GM23338 (cell line): ENCODE data around the gene CCT6A. TPM values are rescaled to one million over a fixed set of nuclear protein-coding genes. Genes with fewer than 3 reads are reported as not detected.
"Not testable (repeated sequence)": the region's sequence is repeated elsewhere in the genome, so short reads cannot be mapped to it uniquely, and the experiment has no call there.

Source experiments
- ATAC-seq: fragments of 200-7000 bp; cut with Tn5 transposase; 3 replicates; pipeline ENCODE4 v1.9.1; 2020
- DNase-seq: peaks from one replicate; pipeline ENCODE4 v3.0.0-alpha.2; 2015; ENCODE audit warnings: low spot score
- H2AFZ ChIP-seq: fragments of 200-600 bp; sonication (generic); 2 replicates; pipeline ENCODE4 v1.8.0; 2016; ENCODE audit warnings: antibody characterized with exemption, mild to moderate bottlenecking, moderate library complexity
- H3F3A ChIP-seq: fragments of 200-600 bp; sonication (generic); replicated peaks from 2 replicates; pipeline ENCODE4 v1.8.0; 2017; ENCODE audit warnings: antibody characterized with exemption, mixed run types, low read depth
- H3K27ac ChIP-seq: fragments of 200-600 bp; sonication (generic); 2 replicates; pipeline ENCODE4 v1.6.1; 2016; ENCODE audit warnings: low read depth
- H3K27me3 ChIP-seq: fragments of 200-600 bp; sonication (generic); 2 replicates; pipeline ENCODE4 v1.8.0; 2016; ENCODE audit warnings: mild to moderate bottlenecking, mixed run types, moderate library complexity; ENCODE audit not compliant: insufficient read depth
- H3K36me3 ChIP-seq: fragments of 200-600 bp; sonication (generic); 2 replicates; pipeline ENCODE4 v1.8.0; 2016; ENCODE audit warnings: mild to moderate bottlenecking; ENCODE audit not compliant: insufficient read depth
- H3K4me1 ChIP-seq: fragments of 200-600 bp; sonication (generic); 2 replicates; pipeline ENCODE4 v1.8.0; 2016; ENCODE audit warnings: mild to moderate bottlenecking, moderate library complexity; ENCODE audit not compliant: insufficient read depth
- H3K4me2 ChIP-seq: fragments of 200-600 bp; sonication (generic); 2 replicates; pipeline ENCODE4 v1.7.1; 2017; ENCODE audit warnings: mixed run types
- H3K4me3 ChIP-seq: fragments of 200-600 bp; sonication (generic); 2 replicates; pipeline ENCODE4 v1.6.1; 2016; ENCODE audit warnings: mixed run types
- H3K79me2 ChIP-seq: fragments of 200-600 bp; sonication (generic); replicated peaks from 2 replicates; pipeline ENCODE4 v1.8.0; 2017; ENCODE audit warnings: mild to moderate bottlenecking; ENCODE audit not compliant: insufficient read depth
- H3K9me2 ChIP-seq: fragments of 200-600 bp; sonication (generic); 2 replicates; pipeline ENCODE4 v1.8.0; 2017; ENCODE audit not compliant: insufficient read depth
- H4K20me1 ChIP-seq: fragments of 200-600 bp; sonication (generic); replicated peaks from 2 replicates; pipeline ENCODE4 v1.8.0; 2017; ENCODE audit warnings: mild to moderate bottlenecking; ENCODE audit not compliant: insufficient read depth
- H3K27ac Mint-ChIP-seq: 2 replicates; pipeline ENCODE4 v1.8.0; 2020; ENCODE audit warnings: inconsistent platforms, mild to moderate bottlenecking, moderate library complexity, mixed read lengths
- H3K27me3 Mint-ChIP-seq: 3 replicates; pipeline ENCODE4 v1.8.0; 2022; ENCODE audit warnings: low read depth, mild to moderate bottlenecking, moderate library complexity, mixed read lengths, inconsistent platforms; ENCODE audit not compliant: insufficient read depth, poor library complexity
- H3K36me3 Mint-ChIP-seq: 3 replicates; pipeline ENCODE4 v1.8.0; 2021; ENCODE audit warnings: low read depth, mild to moderate bottlenecking, inconsistent platforms, moderate library complexity, mixed read lengths
- H3K4me1 Mint-ChIP-seq: 3 replicates; pipeline ENCODE4 v1.8.0; 2020; ENCODE audit warnings: mild to moderate bottlenecking, inconsistent platforms, mixed read lengths
- H3K4me3 Mint-ChIP-seq: 3 replicates; pipeline ENCODE4 v1.8.0; 2021; ENCODE audit warnings: moderate library complexity, mild to moderate bottlenecking, inconsistent platforms, mixed read lengths
- H3K9me3 Mint-ChIP-seq: 3 replicates; pipeline ENCODE4 v1.8.0; 2020; ENCODE audit warnings: moderate library complexity, mild to moderate bottlenecking, inconsistent platforms, mixed read lengths
- CREB1 ChIP-seq: fragments of 250-450 bp; sonication (Bioruptor Pico); IDR thresholded peaks from 2 replicates; pipeline ENCODE4 v1.5.0; 2020; ENCODE audit warnings: low read depth, mild to moderate bottlenecking, moderate library complexity
- CTCF ChIP-seq, 2 experiments: fragments of 200-600 bp in 1 of 2; sonication (generic) in 1 of 2; conservative IDR thresholded peaks; 2 replicates each; pipeline versions ENCODE4 v1.5.1 to v1.6.1; 2016 to 2017; ENCODE audit warnings: antibody characterized with exemption in 2 of 2, low read depth in 2 of 2, mild to moderate bottlenecking in 2 of 2, moderate library complexity in 1 of 2
- EZH2 ChIP-seq: fragments of 200-600 bp; sonication (generic); IDR thresholded peaks from one replicate; pipeline ENCODE4 v1.8.0; 2017; ENCODE audit warnings: antibody characterized with exemption, mild to moderate bottlenecking, low read depth; ENCODE audit not compliant: unreplicated experiment
- JUNB ChIP-seq: IDR thresholded peaks from one replicate; pipeline ENCODE4 v1.6.1; 2016; ENCODE audit warnings: antibody characterized with exemption; ENCODE audit not compliant: unreplicated experiment
- NANOG ChIP-seq: IDR thresholded peaks from 2 replicates; pipeline ENCODE4 v1.6.1; 2016; ENCODE audit warnings: antibody characterized with exemption, borderline replicate concordance
- POLR2AphosphoS5 ChIP-seq: IDR thresholded peaks from 2 replicates; pipeline ENCODE4 v1.6.1; 2016; ENCODE audit warnings: antibody characterized with exemption, low read depth
- STAT1 ChIP-seq: IDR thresholded peaks from one replicate; pipeline ENCODE4 v1.6.1; 2016; ENCODE audit warnings: antibody characterized with exemption; ENCODE audit not compliant: unreplicated experiment
- polyA plus RNA-seq: library from polyadenylated mRNA; unstranded; fragments of >200 nt; fragmentation: Nextera tagmentation; extraction: Ambion mirVana; gene quantifications from 2 replicates; pipeline ENCODE4 v1.2.1, GENCODE V29; 2016
- total RNA-seq: library from RNA; depleted of rRNA; stranded (reverse); fragments of >200 nt; shearing (Covaris generic); gene quantifications from 2 replicates; pipeline ENCODE4 v1.2.3, GENCODE V29; 2014
- TF ChIP-seq, protein P1 (sequence below): IDR thresholded peaks from 2 replicates; pipeline ENCODE4 v1.6.1; 2016; ENCODE audit warnings: antibody characterized with exemption
- TF ChIP-seq, protein P2 (sequence below): IDR thresholded peaks from one replicate; pipeline ENCODE4 v1.6.1; 2018; ENCODE audit warnings: antibody characterized with exemption; ENCODE audit not compliant: unreplicated experiment

Gene CCT6A
- total and polyA plus RNA-seq, 2 experiments from 2014 or later = 266 to 505 TPM

GRCh38 chr7:56009695-56010094 is 41.9 kb upstream of the CCT6A start:
- Histone ChIP-seq H3K9me2 (no peaks in the 10 kb centered on the region), H3K4me1 (no peaks in the 10 kb centered on the region; the same call in 1 of the 2 replicates), H3K27me3 (no peaks in the 10 kb centered on the region), H4K20me1 (peaks cover 3% of the 10 kb centered on the region; the same call in 1 of the 2 replicates), H2AFZ (no peak overlapping the region), H3K4me2 (no peak overlapping the region), H3K27ac (peak overlapping the region; percentile 78; the same call in 1 of the 2 replicates), H3K4me3 (no peak overlapping the region), H3K79me2 (no peaks in the 10 kb centered on the region), H3F3A (no peaks in the 10 kb centered on the region; the same call in 1 of the 2 replicates), H3K36me3 (peaks cover 23% of the 10 kb centered on the region; the same call in 1 of the 2 replicates)
- H3K36me3 Mint-ChIP-seq = peaks cover 38% of the 10 kb centered on the region
- H3K27ac Mint-ChIP-seq = no peak overlapping the region
- ATAC-seq (no peak; the same call in 2 of the 3 replicates), DNase-seq (no peak)
- H3K4me1 Mint-ChIP-seq = peaks cover 3% of the 10 kb centered on the region; the same call in 1 of the 3 replicates
- no peak overlapping the region for H3K4me3 Mint-ChIP-seq
- no peak for TF ChIP-seq JUNB
- TF ChIP-seq NANOG = no peak
- TF ChIP-seq, protein P1, sequence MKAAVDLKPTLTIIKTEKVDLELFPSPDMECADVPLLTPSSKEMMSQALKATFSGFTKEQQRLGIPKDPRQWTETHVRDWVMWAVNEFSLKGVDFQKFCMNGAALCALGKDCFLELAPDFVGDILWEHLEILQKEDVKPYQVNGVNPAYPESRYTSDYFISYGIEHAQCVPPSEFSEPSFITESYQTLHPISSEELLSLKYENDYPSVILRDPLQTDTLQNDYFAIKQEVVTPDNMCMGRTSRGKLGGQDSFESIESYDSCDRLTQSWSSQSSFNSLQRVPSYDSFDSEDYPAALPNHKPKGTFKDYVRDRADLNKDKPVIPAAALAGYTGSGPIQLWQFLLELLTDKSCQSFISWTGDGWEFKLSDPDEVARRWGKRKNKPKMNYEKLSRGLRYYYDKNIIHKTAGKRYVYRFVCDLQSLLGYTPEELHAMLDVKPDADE = no peak
- peak; percentile 41; the same call in 1 of the 2 replicates for TF ChIP-seq POLR2AphosphoS5
- no peaks in the 10 kb centered on the region; the same call in 2 of the 3 replicates for H3K9me3 Mint-ChIP-seq
- peaks cover 12% of the 10 kb centered on the region for H3K27me3 Mint-ChIP-seq

DNA sequence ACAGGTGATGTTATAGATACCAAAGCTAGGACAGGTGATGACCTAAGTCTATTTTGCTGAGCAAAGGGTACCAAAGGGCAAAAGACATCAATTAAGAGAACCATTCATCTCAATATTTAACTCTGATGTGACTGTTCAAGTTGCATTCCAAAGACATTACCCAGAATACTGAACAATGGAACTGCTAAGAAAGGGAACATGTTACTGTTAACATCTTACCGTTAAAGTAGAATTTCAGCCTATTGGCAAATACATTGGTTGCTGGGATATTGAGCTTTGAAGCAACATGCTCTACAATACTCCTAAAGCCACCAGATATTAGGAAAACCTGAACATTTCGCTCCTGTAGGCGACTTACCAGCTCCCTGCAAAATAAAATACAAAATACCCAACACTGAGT is 34.5 kb upstream of the CCT6A start:
- H3K4me3 Mint-ChIP-seq, H3K4me1 ChIP-seq, H3K9me2 ChIP-seq, H3K4me2 ChIP-seq, H2AFZ ChIP-seq, H3K4me1 Mint-ChIP-seq, H3K9me3 Mint-ChIP-seq, H3K79me2 ChIP-seq, H3K27ac Mint-ChIP-seq, H3K27ac ChIP-seq, H3K27me3 ChIP-seq, H3K27me3 Mint-ChIP-seq, H3F3A ChIP-seq, H3K4me3 ChIP-seq, DNase-seq, ATAC-seq, H4K20me1 ChIP-seq: not testable (repeated sequence)
- peaks cover 39% of the 10 kb centered on the region for H3K36me3 ChIP-seq
- peaks cover 78% of the 10 kb centered on the region for H3K36me3 Mint-ChIP-seq

- H3K4me3 Mint-ChIP-seq = no peak overlapping the region
- Histone ChIP-seq H3K36me3 (peaks cover 33% of the 10 kb centered on the region), H3K27me3 (no peaks in the 10 kb centered on the region), H3K27ac (no peak overlapping the region), H3K4me1 (no peaks in the 10 kb centered on the region), H4K20me1 (no peaks in the 10 kb centered on the region; the same call in 1 of the 2 replicates), H3K4me3 (no peak overlapping the region), H3K4me2 (no peak overlapping the region), H3F3A (no peaks in the 10 kb centered on the region), H3K9me2 (no peaks in the 10 kb centered on the region), H2AFZ (no peak overlapping the region), H3K79me2 (peaks cover 6% of the 10 kb centered on the region)
- DNase-seq (no peak), ATAC-seq (no peak)
- H3K4me1 Mint-ChIP-seq = no peaks in the 10 kb centered on the region
- H3K27ac Mint-ChIP-seq = no peak overlapping the region
- peaks cover 68% of the 10 kb centered on the region for H3K36me3 Mint-ChIP-seq
- H3K9me3 Mint-ChIP-seq = no peaks in the 10 kb centered on the region
- H3K27me3 Mint-ChIP-seq = peaks cover 7% of the 10 kb centered on the region
- TF ChIP-seq JUNB = no peak
- no peak for TF ChIP-seq POLR2AphosphoS5
- TF ChIP-seq, protein P2, sequence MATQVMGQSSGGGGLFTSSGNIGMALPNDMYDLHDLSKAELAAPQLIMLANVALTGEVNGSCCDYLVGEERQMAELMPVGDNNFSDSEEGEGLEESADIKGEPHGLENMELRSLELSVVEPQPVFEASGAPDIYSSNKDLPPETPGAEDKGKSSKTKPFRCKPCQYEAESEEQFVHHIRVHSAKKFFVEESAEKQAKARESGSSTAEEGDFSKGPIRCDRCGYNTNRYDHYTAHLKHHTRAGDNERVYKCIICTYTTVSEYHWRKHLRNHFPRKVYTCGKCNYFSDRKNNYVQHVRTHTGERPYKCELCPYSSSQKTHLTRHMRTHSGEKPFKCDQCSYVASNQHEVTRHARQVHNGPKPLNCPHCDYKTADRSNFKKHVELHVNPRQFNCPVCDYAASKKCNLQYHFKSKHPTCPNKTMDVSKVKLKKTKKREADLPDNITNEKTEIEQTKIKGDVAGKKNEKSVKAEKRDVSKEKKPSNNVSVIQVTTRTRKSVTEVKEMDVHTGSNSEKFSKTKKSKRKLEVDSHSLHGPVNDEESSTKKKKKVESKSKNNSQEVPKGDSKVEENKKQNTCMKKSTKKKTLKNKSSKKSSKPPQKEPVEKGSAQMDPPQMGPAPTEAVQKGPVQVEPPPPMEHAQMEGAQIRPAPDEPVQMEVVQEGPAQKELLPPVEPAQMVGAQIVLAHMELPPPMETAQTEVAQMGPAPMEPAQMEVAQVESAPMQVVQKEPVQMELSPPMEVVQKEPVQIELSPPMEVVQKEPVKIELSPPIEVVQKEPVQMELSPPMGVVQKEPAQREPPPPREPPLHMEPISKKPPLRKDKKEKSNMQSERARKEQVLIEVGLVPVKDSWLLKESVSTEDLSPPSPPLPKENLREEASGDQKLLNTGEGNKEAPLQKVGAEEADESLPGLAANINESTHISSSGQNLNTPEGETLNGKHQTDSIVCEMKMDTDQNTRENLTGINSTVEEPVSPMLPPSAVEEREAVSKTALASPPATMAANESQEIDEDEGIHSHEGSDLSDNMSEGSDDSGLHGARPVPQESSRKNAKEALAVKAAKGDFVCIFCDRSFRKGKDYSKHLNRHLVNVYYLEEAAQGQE = no peak
- TF ChIP-seq CREB1 (CRISPR knock-in tag) = no peak
- TF ChIP-seq STAT1 = no peak
- TF ChIP-seq CTCF (conservative IDR thresholded peaks at IDR 0.05; ENCODE audit: low read depth in 2 of 2) = no peak
- TF ChIP-seq NANOG = no peak
- no peak for TF ChIP-seq EZH2
- TF ChIP-seq, protein P1 = no peak
These were observed 32.1 kb upstream of the CCT6A start for GRCh38 chr7:56019501-56019900.
